SK-N-SH treated with all-trans-retinoic acid at 6 μM for 48 hours (cell line): ENCODE results near the gene OTOA.

ENCODE experiments used
- CSRNP3 ChIP-seq: fragments of 250-450 bp; sonication (Bioruptor Pico); IDR thresholded peaks from 2 replicates; pipeline ENCODE4 v1.5.1; 2021; ENCODE audit warnings: mild to moderate bottlenecking, moderate library complexity
- PPARA ChIP-seq: fragments of 250-450 bp; sonication (Bioruptor Pico); IDR thresholded peaks from 2 replicates; pipeline ENCODE4 v1.5.0; 2020; ENCODE audit warnings: mild to moderate bottlenecking, borderline replicate concordance
- TCF4 ChIP-seq: fragments of 250-450 bp; sonication (Bioruptor Pico); IDR thresholded peaks from 2 replicates; pipeline ENCODE4 v1.8.0; 2021; ENCODE audit warnings: mild to moderate bottlenecking, moderate library complexity, borderline replicate concordance
- ZNF70 ChIP-seq: fragments of 450-650 bp; formaldehyde crosslinking; IDR thresholded peaks from 2 replicates; pipeline ENCODE4 v1.5.0; 2020; ENCODE audit warnings: mild to moderate bottlenecking, moderate library complexity

DNA sequence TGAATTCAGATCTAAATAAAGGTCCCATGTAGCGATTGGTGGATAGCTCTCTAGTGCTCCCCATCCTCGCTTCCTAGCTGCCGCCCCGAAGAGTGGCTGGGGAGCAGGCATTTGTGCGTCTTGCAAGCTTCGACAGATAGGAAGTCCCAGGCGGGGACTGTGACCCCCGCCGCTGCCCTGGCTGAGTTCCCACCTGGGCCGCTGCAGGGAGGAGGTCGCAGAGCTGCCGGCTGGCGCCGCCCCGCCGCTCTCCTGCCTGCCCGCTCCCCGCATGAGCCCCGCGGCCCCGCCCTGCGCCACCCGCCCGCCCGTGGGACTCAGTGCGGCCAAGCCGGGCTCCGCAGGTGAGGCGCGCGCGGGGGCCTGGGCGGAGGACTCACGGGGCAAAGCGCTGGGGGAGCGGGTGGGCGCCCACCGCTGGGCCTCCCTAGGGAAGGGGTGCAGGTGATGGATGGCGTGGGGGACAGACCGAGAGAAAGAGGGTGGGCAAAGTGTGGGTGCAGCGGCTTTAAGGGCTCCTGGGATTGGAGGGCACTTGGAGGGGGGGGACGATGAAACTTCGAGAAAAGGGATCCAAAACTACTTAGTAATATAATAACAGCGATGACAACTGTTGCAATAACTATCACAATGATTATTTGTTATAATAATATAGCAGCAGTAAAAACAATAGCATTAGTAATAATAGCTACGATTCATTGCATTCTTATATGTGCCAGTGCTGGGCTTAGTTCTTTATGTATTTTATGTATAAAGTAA lies at the start of gene OTOA:
- TF ChIP-seq PPARA (no peak), TCF4 (CRISPR knock-in tag) (no peak), ZNF70 (CRISPR knock-in tag) (no peak), CSRNP3 (CRISPR knock-in tag) (no peak)
